Measurements from ENCODE around the gene CFAP70.
"Not testable (repeated sequence)": the region's sequence is repeated elsewhere in the genome, so short reads cannot be mapped to it uniquely, and the experiment has no call there.

Gene CFAP70

GRCh38 chr10:73338801-73339368 lies 19.8 kb downstream of the CFAP70 start:
- DNase-seq = no peak

GRCh38 chr10:73333202-73333601 lies 25.5 kb downstream of the CFAP70 start:
- DNase-seq = no peak

DNA sequence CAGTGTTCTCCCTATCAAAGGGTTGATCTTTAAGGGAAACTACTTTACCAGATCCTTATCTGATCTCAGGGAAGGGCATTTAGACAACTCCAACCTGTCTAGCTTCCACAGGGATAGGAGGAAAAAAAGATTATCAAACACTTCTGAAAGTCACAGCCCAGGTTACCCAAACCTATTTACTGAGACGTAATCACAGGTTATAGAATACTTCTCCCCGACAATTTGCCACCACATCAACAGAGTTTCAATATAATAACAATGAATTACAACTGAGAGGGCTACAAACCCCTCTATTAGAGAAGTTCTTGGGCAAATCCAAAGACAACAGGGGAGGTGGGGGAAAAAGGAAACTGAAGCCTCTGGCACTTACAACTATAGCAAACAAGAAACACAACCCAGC lies 26.3 kb downstream of the CFAP70 start:
- DNase-seq = no peak

DNA sequence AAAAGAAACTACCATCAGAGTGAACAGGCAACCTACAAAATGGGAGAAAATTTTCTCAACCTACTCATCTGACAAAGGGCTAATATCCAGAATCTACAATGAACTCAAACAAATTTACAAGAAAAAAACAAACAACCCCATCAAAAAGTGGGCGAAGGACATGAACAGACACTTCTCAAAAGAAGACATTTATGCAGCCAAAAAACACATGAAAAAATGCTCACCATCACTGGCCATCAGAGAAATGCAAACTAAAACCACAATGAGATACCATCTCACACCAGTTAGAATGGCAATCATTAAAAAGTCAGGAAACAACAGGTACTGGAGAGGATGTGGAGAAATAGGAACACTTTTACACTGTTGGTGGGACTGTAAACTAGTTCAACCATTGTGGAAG lies 30.1 kb downstream of the CFAP70 start:
- DNase-seq = not testable (repeated sequence)

DNA sequence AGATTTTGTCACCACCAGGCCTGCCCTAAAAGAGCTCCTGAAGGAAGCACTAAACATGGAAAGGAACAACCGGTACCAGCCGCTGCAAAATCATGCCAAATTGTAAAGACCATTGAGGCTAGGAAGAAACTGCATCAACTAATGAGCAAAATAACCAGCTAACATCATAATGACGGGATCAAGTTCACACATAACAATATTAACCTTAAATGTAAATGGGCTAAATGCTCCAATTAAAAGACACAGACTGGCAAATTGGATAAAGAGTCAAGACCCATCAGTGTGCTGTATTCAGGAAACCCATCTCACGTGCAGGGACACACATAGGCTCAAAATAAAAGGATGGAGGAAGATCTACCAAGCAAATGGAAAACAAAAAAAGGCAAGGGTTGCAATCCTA lies 33.4 kb downstream of the CFAP70 start:
- not testable (repeated sequence) for DNase-seq

- not testable (repeated sequence) for DNase-seq
Observed at GRCh38 chr10:73323582-73323981, 35.1 kb downstream of the CFAP70 start.

- DNase-seq = no peak
Observed at GRCh38 chr10:73310475-73310874, 48.2 kb downstream of the CFAP70 start.

- DNase-seq = no peak
Observed at GRCh38 chr10:73307203-73307800, 51.4 kb downstream of the CFAP70 start.

DNA sequence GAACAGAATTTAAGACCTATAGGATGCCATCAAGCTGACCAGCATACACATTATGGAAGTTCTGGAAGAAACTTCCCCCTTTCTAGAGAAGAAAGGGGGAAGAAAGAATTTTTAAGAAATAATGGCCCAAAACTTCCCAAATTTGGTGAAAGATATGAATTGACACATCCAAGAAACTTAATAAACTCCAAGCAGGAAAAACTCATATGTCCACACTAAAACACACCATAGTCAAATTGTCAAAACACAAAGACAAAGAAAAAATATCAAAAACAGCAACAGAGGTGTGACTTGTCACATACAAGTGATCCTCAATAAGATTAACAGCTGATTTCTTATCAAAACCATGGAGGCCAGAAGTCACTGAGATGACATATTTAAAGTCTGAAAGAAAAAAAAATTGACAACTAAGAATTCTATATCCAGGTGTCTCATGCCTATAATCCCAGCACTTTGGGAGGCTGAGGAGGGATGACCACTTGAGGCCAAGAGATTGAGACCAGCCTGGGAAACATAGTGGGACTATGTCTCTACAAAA lies 52.4 kb downstream of the CFAP70 start:
- no peak for DNase-seq

GRCh38 chr10:73296946-73297345 lies 61.7 kb downstream of the CFAP70 start:
- DNase-seq = no peak

DNA sequence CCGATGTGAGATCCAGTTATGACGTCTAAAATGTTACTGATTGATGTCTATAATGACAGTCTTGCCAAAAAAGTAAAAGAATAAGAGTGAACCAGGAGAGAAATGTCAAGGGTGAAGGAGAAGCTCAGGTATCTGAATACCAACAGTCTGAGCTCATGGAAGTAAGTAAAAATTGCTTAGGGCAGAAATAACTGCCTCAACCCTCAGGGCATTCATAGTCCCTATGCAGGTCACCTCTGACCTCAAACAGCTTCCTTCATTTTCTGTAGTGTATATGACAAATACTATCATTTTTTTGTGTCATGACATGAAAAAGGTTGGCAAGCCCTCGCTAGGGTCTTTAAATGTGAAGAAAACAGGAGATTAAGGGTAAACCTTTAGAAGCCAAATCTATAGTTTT lies 65.2 kb downstream of the CFAP70 start:
- no peak for DNase-seq

DNA sequence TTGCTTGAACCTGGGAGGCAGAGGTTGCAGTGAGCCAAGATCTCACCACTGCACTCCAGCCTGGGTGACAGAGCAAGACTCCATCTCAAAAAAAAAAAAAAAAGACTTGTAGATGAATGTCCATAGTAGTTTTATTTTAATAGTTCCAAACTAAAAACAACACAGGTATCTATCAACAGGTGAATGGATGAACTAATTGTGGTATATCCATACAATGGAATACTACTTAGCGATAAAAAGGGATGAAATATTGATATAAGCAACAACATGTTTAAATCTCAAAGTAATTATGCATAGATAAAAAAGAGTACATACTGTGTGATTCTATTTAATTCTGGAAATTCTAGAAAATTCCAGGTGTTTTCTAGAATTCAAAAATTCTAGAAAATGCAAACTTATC lies 68.7 kb downstream of the CFAP70 start:
- no peak for DNase-seq

DNA sequence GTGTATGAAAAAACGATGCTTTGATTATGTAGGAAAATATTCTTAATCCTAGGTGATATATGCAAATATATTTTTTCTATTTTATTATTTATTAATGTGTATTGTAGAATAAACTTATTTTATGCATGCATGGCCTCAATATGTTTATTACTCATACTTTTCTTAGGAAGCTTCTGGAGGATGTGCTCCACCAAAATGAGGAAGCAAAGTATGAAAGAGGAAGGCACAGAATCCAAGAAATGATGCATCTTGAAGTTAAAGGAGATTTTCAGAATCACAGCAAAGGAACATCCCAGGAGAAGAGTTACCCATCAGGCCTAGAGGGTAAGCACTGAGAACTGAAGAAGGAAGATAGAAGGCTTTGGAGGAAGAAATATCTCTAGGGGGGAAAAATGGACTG lies 71.2 kb downstream of the CFAP70 start:
- no peak for DNase-seq

- DNase-seq = no peak
Observed at GRCh38 chr10:73281097-73281496, 77.6 kb downstream of the CFAP70 start.

GRCh38 chr10:73264423-73264822 lies 94.2 kb downstream of the CFAP70 start:
- DNase-seq = no peak

- no peak for DNase-seq
Observed at GRCh38 chr10:73263693-73264347, 94.8 kb downstream of the CFAP70 start.

DNA sequence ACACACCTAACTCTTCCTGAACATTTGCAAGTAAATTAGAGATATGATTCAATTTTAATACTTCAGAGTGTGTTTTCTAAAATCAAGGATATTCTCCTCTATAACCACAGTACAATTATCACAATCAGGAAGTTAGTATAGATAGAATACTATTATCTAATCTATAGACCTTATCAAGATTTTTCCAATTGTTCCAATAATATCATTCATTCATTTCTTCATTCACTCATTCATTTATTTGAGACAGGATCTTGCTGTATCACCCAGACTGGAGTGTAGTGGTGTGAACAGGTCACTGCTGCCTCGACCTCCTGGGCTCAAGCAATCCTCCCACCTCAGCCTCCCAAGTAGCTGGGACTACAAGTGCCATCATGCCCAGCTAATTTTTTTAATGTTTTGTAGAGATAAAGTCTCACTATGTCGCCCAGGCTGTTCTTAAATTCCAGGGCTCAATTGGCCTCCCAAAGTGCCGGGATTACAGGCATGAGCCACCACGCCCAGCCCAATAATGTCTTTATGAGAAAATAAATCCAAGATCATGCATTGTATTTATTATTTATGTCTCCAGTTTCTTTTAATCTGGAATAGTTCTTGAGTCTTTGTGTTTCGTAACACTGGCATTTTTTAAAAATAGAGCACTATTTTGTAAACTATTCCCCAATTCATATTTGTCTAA lies 95.6 kb downstream of the CFAP70 start:
- DNase-seq = no peak

DNA sequence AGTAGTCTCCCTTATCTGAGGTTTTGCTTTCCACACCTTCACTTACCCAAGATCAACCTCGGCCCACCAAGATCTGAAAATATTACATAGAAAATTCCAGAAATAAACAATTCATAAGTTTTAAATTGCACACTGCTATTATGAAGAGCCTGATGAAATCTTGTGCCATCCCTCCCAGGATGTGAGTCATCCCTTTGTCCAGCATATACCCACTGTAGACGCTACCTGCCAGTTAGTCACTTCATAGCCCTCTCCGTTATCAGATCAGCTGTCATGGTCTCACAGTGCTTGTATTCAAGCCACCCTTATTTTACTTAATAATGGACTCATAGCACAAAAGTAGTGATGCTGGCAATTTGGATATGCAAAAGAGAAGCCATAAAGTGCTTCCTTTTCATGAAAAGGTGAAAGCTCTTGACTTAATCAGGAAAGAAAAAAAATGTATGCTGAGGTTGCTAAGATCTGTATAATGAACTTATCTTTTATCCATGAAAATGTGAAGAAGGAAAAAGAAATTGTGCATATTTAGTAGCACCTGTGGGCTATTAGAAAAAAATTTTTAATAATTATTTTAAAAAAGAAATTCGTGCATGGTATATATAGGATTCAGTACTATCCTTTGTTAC lies 96.4 kb downstream of the CFAP70 start:
- no peak for DNase-seq

- no peak for DNase-seq
Observed at GRCh38 chr10:73261362-73261995, 97.2 kb downstream of the CFAP70 start.

- DNase-seq = not testable (repeated sequence)
Observed at GRCh38 chr10:73258612-73259011, 100.1 kb downstream of the CFAP70 start.

- DNase-seq = no peak
Observed at GRCh38 chr10:73253225-73253555, 105.5 kb downstream of the CFAP70 start.

- peak; percentile 95 for DNase-seq
Observed at GRCh38 chr10:73252445-73253224, 106.0 kb downstream of the CFAP70 start, which contains the start of gene MRPS16. TSS of gene MRPS16 (minus strand) at chr10:73252644. CDS start at chr10:73252482, 162 bp downstream.
